HG03558 (cell line): ENCODE results near the gene RMC1.

Experiments used
- ATAC-seq: cut with Tn5 transposase; IDR thresholded peaks from one replicate; pipeline ENCODE4 v1.9.1; 2021; ENCODE audit warnings: moderate number of reproducible peaks; ENCODE audit not compliant: unreplicated experiment; ENCODE audit errors: extremely low read depth

Gene RMC1

GRCh38 chr18:23578067-23578701, 74.9 kb downstream of the RMC1 start:
- no peak for ATAC-seq

DNA sequence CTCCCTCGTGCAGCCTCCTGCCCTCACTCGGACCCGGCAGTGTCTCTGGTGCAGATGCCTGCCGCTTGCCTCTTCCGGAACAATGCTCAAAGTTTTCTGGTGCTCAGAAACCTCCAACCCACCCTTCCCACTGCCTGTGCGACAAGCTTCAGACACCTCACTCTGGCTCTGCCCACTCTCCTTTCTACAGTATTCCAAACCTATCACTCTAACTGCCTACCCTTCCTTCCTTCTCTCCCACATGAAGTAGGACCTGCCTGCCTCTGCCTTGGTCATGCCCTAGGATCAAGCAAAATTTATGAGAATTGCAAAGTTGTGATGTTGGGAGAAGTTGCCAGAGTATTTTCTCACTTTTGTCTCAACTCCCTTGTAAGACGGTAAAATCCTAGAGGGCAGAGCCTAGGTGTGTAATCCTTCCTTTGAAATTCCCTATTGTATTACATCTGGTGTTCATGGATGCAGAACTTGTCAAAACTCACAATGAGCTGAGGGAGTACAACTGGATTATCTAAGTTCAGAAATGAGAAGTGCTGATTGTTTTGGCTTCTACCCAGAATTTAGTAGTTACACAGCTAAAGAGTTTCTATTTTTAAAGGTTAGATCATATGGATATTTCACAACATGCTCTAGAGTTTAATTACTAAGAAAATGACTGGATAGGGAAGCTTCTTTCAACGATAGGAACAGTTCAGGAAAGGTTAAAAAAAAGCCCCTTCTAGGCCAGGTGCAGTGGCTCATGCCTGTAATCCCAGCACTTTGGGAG, 75.8 kb downstream of the RMC1 start:
- ATAC-seq: no peak

DNA sequence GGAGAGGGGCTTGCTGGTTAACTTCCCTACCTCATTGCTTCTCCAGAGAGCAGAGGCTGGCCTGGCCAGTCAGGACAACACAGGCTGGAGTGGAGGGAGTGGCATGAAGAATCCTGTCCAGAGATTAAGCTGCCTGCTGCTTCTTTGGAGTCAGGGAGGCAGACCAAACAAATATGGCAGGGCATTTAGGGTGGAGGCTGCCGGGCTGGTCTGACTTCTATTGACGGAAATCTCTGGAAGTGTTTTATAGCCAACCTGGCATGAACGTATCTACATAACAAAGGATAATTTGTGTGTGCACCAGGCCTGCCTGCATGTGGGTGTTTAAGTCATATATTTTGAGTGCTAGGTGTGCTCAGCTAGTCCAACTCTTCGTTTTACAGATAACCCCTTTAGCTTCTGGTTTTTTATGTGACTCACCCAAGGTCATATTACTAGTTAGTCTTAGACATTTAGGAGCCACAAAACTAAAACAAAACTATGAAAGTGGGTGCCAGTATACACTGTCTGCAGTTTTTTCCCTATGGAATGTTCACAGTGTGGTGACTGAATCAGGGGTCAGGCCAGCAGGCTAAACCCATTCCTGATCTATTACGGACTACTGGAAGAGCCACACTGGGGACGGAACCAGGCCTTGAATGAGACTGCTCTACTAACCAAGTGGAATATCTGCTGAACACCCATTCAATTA, 77.5 kb downstream of the RMC1 start:
- ATAC-seq: no peak
